GM12874 (cell line): ENCODE results near the gene RPTOR.

Experiments used
- CTCF ChIP-seq: IDR thresholded peaks from 2 replicates; pipeline ENCODE4 v1.5.1; 2011; ENCODE audit warnings: low read depth, mild to moderate bottlenecking, control low read depth, low read length, moderate library complexity; ENCODE audit not compliant: insufficient read depth

RPTOR gene

GRCh38 chr17:80998118-80998747 is 453.6 kb downstream of the RPTOR start:
- TF ChIP-seq CTCF = no peak

DNA sequence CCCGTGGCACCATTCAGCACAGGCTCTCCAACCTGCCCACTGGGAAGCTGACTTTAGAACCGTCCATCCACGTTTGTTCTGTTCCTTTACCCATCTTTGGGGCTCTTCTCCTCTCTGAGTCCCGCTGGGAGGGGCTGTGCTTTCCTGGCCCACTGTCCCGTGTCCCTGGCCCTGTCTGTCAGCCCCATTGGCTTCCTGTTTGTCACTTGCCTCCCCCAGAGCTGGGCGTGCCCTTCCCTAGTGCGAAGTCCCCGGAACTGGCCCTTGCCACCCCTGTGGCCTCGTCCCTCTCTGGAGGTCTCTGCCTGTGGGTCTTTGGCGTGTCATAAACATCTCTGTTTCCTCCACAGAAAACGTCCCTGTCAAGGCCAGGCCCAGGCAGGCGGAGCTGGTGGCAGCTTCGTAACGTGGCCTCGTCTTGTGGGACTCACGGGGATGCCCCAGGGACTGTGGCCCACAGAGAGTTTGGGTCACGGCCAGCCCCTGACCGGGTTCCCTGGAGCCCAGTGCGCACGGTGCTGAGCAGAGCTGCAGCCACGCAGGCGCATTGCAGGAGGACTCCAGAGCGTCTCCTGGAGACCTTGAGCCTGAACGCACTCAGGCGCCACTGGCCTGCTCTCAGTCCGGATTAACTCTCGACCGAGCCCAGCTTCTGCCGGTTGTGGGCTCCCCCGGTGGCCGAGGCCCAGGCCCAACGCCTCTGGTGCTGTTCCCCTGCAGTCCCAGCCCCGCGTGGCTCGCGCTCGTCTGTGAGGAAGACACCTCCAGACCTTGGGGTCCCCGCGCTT is 454.3 kb downstream of the RPTOR start:
- no peak for TF ChIP-seq CTCF

GRCh38 chr17:80999536-81000333 is 455.1 kb downstream of the RPTOR start:
- no peak for TF ChIP-seq CTCF

DNA sequence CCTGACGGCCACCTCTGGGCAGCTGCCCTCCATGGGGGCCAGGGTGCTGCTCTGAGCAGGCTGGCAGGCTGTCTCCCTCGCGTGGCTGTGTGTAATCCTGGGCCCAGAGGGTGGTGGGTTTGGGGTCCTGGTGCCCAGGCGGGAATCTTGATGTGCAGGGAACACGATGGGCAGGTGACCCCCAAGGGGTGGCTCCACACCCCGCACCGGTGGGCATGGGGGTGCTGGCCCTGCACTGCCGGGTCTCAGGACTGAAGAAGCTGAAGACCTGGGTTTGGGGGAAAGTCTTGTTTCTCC is 455.6 kb downstream of the RPTOR start:
- no peak for TF ChIP-seq CTCF

- no peak for TF ChIP-seq CTCF
Observed at GRCh38 chr17:81000631-81001357, 456.2 kb downstream of the RPTOR start.

GRCh38 chr17:81002013-81002384 is 457.4 kb downstream of the RPTOR start:
- TF ChIP-seq CTCF = no peak
